DMS153 treated with DMSO at 0.1 percent for 48 hours (cell line): ENCODE results near the gene ANO3.
A peak's percentile ranks its signal among the peaks of the same experiment; 100 is the strongest.
"Not testable (repeated sequence)": the region's sequence is repeated elsewhere in the genome, so short reads cannot be mapped to it uniquely, and the experiment has no call there.

ENCODE experiments used
- DNase-seq: peaks from one replicate; lab custom pipeline; 2025; ENCODE audit not compliant: unreplicated experiment; lab: John Stamatoyannopoulos, UW

The ANO3 gene

DNA sequence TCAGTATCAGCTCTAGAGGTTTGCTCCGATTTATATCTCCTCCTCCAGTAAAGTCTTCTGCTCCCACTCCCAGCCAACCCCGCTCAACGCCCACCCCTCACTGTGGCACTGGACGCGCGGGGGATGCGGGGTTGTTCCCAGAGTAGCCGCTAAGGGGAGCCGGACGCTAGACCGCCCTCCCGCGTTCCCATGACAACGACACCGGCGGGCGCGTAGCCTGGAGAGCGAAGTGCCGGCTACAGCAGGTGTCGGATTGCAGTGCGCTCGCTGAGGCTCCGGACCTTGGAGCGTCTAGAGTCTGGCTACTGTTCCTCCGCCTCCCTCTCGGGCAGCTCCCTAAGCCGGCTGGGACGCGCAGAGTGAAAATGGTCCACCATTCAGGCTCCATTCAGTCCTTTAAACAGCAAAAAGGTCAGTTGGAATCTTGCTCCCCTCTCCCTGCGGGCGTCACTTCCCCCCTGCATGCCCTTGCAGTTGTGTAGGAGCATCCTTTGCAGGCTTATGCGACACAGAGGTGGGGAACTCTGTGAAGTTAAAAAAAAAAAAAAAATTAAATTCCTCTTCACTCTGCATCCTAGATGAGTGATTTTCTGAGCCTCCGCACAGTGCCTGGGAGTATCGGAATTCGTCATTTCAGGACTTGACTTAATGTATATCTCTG, at the start of gene ANO3:
Gene ANO3, plus strand, starts transcription at position 220 of the 661 bp plus-strand sequence. Its CDS starts 146 bp downstream, at position 366.
- peak; percentile 16 for DNase-seq

DNA sequence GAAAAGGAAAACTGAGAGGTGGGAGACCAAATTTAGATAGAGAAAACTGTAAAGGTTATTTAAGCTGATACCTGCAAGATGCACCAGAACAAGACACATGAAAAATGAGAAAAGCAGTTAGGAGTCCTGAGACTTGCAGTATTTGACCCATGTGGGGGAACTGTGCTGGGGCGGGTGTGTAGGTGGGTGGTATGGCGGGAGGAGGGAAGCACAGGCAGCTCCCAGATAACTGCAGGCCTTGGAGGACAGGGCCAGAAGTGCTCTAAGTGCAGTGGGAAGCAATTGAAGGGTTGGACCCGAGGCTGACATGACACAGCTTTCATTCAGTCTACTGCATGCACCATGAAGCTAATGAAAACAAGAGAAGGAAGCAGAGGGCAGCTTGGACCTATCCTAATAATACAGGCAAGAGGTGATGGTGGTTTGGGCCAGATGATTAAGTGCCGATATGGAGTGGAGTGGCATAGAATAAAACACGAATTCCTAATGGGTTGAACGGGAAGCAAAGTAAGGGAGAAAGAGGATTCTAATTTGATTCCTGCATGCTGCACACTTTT, 48.0 kb upstream of the ANO3 start:
- no peak for DNase-seq

- no peak for DNase-seq
Observed at GRCh38 chr11:26285608-26286007, 46.3 kb upstream of the ANO3 start.

DNA sequence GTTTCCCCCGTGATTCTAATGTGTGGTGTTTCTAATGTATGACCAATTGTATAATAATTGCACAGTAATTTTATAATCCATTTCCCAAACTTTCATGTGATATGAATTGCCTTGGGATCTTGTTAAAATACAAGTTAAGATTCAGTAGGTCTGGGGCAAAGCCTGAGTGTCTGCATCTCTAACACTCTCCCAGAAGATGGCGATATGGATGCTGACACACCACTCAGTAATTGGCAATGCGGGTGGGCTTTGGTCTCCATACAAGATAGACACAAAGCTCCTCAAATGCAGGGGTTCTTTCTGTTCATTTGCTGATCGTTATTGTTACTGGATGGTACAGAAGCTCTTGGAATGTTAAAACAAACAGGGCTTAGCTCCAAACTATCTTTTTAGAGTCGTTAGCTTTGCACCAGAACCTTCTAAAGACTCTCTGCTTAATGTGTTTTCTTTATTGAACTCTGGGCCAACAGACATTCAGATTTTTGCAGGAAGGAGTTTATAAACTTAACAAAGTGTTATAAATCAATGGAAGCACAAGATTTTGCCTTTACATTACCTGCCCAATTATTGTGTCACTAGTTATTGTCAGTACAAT, 45.4 kb upstream of the ANO3 start:
- DNase-seq = no peak

DNA sequence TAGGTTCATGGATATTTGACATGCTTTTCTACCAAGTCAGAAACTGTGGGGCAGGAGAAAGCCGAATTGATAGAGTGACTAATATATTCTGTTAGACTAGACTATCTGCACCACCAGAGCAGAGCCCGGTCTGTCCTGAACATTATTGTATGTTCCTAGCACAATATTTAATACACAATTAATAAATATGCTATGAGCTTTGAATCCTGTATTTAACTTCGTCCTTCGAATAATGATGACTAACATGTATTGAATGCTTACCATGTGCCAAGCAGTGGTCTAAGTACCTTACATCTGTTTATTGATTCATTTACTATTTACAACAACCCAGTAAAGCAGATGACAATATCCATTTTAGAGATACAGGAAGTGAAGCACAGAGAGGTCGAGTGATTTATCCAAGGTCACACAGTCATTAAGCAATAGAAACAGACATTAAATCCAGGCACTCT, 44.8 kb upstream of the ANO3 start:
- no peak for DNase-seq

DNA sequence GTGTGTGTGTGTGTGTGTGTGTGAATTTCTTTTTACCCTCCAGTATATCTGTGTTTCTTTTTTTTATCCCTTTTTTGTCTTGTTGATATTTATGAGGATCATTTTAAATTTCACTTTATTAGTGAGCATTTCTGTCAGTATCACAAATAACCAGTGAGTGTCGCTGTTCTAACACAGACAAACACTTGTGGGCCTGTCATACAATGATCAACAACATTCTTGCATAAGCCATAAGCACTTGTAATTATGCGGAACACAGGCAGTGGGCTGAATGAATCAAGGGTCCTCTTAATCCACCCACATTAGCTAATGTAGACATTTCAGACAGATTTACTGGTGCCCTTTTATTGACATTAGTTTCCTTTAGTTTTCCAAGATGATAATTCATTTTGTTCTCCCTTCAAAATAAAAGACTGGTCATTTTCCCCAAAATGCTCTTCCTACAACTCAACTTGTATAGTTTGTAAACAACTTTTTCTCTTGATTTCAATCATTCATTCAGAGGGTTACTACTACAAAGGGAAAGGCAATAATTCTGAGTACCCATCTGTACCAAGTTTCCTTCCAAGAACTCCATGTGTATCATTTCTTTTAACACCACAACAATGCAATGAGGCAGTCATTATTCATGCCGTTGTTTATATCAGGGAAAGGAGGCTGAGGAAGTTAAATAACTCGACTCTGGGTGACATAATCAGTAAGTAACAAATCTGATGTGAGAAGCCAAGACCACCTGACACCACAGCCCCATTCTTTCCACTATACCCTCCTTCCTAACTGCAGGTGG, 34.5 kb upstream of the ANO3 start:
- peak; percentile 5 for DNase-seq

- not testable (repeated sequence) for DNase-seq
Observed at GRCh38 chr11:26316372-26316771, 15.6 kb upstream of the ANO3 start.

- no peak for DNase-seq
Observed at GRCh38 chr11:26319906-26320305, 12.0 kb upstream of the ANO3 start.

DNA sequence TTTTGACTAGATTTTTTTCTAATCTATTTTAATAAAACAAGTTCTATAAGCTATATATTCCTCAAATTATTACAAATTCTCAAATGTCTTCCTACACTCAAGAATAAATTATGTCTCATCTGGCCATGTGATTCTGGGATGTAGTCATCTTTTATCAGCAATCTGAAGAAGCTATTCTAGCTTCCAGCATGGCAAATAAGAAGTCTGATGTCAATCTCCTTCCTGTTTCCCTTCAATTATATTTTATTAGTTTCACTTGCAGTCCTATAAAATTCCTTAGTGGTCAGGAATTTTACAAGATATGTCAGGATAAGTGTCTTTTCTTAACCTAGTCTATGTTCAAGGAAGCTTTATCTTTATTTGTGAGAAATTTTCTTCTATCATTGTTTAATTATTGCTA, 10.4 kb upstream of the ANO3 start:
- no peak for DNase-seq

DNA sequence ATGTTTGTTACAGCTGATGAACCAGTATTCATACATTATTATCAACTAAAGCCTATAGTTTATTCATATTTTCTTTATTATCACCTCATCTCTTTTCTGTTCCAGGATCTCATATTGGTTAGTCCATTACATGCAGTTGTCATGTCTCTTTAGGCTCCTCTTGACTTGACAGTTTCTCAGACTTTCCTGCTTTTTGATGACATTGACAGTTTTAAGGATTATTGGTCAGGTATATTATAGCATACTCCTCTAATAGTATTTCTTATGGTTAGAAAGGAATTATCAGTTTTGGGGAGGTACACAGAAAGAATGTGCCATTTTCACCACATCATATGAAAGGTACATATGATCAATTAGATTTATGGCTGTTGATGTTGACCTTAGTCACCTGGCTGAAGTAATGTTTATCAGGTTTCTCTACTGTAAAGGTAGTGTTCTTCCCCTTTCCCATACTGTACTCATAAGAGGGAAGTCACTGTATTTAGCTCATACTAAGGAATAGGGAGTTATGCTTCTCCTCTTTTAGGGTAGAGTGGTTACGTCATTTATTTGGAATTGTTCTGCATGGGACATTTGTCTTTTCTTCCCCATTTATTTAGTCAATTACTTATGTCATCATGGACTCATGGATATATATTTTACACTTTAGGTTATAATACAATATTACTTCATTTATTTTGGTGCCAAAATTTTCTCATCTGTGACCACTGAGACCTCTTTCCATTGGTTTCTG, 9.4 kb upstream of the ANO3 start:
- no peak for DNase-seq

- no peak for DNase-seq
Observed at GRCh38 chr11:26323837-26324236, 8.1 kb upstream of the ANO3 start.

- no peak for DNase-seq
Observed at GRCh38 chr11:26324270-26324669, 7.7 kb upstream of the ANO3 start.

DNA sequence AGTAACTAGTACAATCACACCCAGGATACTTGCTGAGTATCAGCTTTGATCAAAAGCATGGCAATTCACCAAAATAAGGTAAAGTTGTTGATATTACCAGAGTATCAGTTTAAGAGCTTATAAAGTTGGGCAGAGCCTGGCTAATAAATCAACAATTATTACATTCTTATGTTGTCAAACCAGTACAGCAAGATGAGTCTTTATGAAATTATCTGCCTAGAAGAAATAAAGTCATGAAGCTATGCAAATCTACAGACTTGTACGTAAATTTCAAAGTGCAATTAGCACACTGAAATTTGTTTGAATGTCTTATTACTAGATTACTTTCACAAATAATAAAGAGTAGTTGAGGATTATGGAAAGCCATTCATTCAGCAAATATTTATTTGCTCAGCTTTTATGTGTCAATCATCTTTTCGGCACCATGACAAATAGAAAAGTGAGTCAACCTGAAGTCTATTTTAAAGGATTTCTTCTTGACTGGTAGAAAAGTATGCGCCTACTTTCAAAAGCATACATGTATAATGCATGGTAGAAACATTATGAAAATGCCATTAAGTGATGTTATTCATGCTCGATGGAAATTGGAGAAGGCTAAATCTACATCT, 5.0 kb upstream of the ANO3 start:
- no peak for DNase-seq

- no peak for DNase-seq
Observed at GRCh38 chr11:26329206-26329605, 2.7 kb upstream of the ANO3 start.

DNA sequence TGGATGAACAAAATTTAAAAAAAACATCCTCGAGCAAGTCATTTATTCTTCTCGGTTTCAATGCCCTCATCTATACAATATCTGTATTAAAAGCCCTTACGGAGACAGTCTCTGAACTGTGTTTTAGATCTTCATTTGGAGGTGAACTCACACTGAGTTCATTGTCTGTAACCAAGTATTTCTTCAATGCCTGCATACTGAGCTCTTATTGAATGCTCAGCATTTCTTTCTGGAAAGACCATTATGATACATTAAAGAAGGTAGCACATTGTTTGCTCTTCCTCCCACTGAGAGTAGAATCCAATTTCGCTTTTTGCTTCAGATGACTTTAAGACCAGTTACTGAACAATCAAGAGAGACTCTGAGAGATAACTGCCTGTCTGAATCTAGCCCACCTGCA, 1.7 kb upstream of the ANO3 start:
- DNase-seq = no peak

DNA sequence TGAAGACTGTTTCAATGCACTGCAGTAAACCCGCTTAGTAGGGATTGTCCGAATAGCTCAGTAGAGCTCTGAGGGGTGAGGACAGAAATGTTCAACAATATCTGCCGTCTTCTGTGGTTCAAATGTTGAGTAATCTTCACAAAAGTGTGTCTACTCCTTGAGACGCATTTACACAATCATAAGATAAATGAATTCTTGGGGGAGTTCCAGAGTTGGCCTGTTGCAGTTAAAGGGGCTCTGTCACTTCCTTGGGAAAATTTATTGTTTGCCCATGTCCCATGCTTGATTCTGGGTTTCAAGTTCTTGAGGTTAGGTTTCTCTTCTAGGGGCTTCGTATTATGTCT, 614 bp downstream of the ANO3 start:
- DNase-seq = no peak

DNA sequence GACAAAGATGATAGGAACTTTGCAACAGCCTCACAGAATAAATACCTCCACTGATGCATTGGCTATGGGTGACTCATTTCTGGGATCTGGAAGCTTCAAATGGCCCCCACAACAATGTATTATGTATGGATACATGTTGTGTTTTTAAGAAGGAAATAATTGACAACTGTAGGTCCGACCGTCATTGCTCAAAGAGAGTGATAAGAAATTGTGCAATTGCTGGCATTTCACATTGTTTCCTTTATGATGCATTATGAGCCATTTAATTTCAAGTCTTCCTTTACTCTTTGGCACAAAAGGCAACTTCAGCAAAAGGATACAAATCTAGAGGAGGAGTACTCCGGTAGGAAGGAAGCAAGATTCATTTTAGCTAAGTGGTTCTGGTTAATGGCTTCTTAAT, 2.0 kb downstream of the ANO3 start:
- no peak for DNase-seq

DNA sequence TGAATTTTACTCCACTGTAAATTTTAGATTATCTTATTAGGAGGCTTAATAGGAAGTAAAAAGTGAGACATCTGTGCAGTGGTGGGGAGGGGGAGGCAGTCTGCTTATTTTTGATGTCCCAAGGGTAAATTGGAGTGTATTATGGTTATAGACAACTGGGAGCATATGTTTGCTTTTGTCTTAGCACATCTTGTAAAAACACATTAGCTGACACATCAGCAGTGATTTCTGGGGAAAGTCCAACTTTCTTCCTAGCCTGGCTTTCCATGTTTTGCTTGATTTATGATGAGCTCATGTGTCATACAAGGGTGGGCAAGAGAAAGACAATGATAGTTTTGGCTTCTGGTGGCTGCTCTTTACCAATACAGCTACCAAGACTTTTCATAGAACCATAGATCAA, 4.0 kb downstream of the ANO3 start:
- DNase-seq = no peak

GRCh38 chr11:26344647-26345046, 12.7 kb downstream of the ANO3 start:
- DNase-seq = no peak

- DNase-seq = no peak
Observed at GRCh38 chr11:26348776-26349175, 16.8 kb downstream of the ANO3 start.

- DNase-seq = no peak
Observed at GRCh38 chr11:26350002-26350401, 18.1 kb downstream of the ANO3 start.
